HL-60 (cell line): ENCODE results near the gene ATP8A1.

Source experiments
- DNase-seq, 2 experiments: peaks; one replicate each; pipeline ENCODE4 v3.0.0-alpha.2; 2010 to 2020; ENCODE audit warnings: low read depth in 1 of 2, low spot score in 1 of 2
- H3K27ac ChIP-seq: fragments of 250-450 bp; sonication (Bioruptor Pico); replicated peaks from 2 replicates; pipeline ENCODE4 v1.5.1; 2020; ENCODE audit warnings: mild to moderate bottlenecking, moderate library complexity
- H3K27me3 ChIP-seq: fragments of 250-450 bp; sonication (Bioruptor Pico); 2 replicates; pipeline ENCODE4 v1.5.1; 2021; ENCODE audit warnings: mild to moderate bottlenecking, moderate library complexity; ENCODE audit not compliant: insufficient read depth, poor library complexity, severe bottlenecking
- H3K4me3 ChIP-seq: replicated peaks from 2 replicates; pipeline ENCODE4 v1.5.1; 2011; ENCODE audit warnings: mild to moderate bottlenecking, control low read depth, low read length; ENCODE audit not compliant: insufficient read depth
- CTCF ChIP-seq: IDR thresholded peaks from one replicate; pipeline ENCODE4 v1.5.1; 2011; ENCODE audit warnings: low read length, control low read depth, inconsistent platforms; ENCODE audit not compliant: insufficient read depth
- GABPA ChIP-seq: IDR thresholded peaks from 2 replicates; pipeline ENCODE4 v1.6.1; 2012; ENCODE audit warnings: low read depth
- POLR2AphosphoS5 ChIP-seq: IDR thresholded peaks from 2 replicates; pipeline ENCODE4 v1.6.1; 2012; ENCODE audit warnings: low read depth
- SPI1 ChIP-seq: IDR thresholded peaks from 2 replicates; pipeline ENCODE4 v1.6.1; 2012; ENCODE audit warnings: low read depth, mild to moderate bottlenecking, borderline replicate concordance
- TF ChIP-seq, protein P1 (sequence below): IDR thresholded peaks from 2 replicates; pipeline ENCODE4 v1.6.1; 2012; ENCODE audit warnings: low read depth; ENCODE audit not compliant: insufficient replicate concordance

The ATP8A1 gene

GRCh38 chr4:42543126-42543525 lies 113.8 kb downstream of the ATP8A1 start:
- DNase-seq, result no peak
- no peaks in the 10 kb centered on the region for H3K27me3 ChIP-seq
- TF ChIP-seq GABPA (no peak), SPI1 (no peak), POLR2AphosphoS5 (no peak)
- TF ChIP-seq, protein P1, sequence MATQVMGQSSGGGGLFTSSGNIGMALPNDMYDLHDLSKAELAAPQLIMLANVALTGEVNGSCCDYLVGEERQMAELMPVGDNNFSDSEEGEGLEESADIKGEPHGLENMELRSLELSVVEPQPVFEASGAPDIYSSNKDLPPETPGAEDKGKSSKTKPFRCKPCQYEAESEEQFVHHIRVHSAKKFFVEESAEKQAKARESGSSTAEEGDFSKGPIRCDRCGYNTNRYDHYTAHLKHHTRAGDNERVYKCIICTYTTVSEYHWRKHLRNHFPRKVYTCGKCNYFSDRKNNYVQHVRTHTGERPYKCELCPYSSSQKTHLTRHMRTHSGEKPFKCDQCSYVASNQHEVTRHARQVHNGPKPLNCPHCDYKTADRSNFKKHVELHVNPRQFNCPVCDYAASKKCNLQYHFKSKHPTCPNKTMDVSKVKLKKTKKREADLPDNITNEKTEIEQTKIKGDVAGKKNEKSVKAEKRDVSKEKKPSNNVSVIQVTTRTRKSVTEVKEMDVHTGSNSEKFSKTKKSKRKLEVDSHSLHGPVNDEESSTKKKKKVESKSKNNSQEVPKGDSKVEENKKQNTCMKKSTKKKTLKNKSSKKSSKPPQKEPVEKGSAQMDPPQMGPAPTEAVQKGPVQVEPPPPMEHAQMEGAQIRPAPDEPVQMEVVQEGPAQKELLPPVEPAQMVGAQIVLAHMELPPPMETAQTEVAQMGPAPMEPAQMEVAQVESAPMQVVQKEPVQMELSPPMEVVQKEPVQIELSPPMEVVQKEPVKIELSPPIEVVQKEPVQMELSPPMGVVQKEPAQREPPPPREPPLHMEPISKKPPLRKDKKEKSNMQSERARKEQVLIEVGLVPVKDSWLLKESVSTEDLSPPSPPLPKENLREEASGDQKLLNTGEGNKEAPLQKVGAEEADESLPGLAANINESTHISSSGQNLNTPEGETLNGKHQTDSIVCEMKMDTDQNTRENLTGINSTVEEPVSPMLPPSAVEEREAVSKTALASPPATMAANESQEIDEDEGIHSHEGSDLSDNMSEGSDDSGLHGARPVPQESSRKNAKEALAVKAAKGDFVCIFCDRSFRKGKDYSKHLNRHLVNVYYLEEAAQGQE, result no peak
- H3K27ac ChIP-seq, result no peak overlapping the region
- H3K4me3 ChIP-seq, result no peak overlapping the region

- no peaks in the 10 kb centered on the region for H3K27me3 ChIP-seq
- no peak for DNase-seq
- no peak overlapping the region for H3K27ac ChIP-seq
- no peak for TF ChIP-seq SPI1
- TF ChIP-seq, protein P1, result no peak
- no peak overlapping the region for H3K4me3 ChIP-seq
Observed at GRCh38 chr4:42541647-42542046, 115.3 kb downstream of the ATP8A1 start.

DNA sequence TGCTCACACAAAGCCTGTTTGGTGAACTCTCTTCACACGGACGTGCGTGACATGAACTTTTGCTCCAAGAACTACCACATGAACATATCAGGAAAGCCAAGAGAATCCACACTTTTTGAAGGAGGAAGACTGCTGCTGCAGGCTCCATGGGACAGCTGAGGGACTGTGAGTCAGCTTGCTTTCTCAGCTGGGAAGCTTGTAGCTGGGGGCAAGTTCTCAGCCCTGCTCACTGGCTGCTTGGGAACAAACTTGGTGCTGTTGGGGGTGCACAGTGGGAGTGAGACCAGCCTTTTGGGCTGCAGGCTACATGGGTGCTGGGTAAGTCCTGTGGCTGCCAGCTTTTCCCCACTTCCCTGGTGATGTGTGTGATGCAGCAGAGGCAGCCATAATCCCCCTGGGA lies 123.9 kb downstream of the ATP8A1 start:
- TF ChIP-seq CTCF (no peak), GABPA (no peak), POLR2AphosphoS5 (no peak), SPI1 (no peak)
- TF ChIP-seq, protein P1, result no peak
- no peak for DNase-seq
- no peaks in the 10 kb centered on the region for H3K27me3 ChIP-seq
- no peak overlapping the region for H3K27ac ChIP-seq
- no peak overlapping the region for H3K4me3 ChIP-seq

GRCh38 chr4:42531341-42532030 lies 125.4 kb downstream of the ATP8A1 start:
- Histone ChIP-seq H3K27me3 (no peaks in the 10 kb centered on the region), H3K4me3 (no peak overlapping the region), H3K27ac (no peak overlapping the region)
- peak; percentile 84 for TF ChIP-seq SPI1
- TF ChIP-seq, protein P1, result no peak
- DNase-seq, result no peak
